GM12892 (cell line): Measurements from ENCODE around the gene LRRC47.

Experiments used
- POLR2A ChIP-seq: IDR thresholded peaks from 2 replicates; pipeline ENCODE4 v1.6.1; 2011; ENCODE audit warnings: low read depth, low read length, control low read depth
- POLR2AphosphoS5 ChIP-seq: IDR thresholded peaks from 2 replicates; pipeline ENCODE4 v1.6.1; 2011; ENCODE audit warnings: low read depth, low read length, control low read depth

- TF ChIP-seq POLR2AphosphoS5 (no peak), POLR2A (no peak)
Measured at GRCh38 chr1:3814771-3815561, 18.7 kb upstream of the LRRC47 start.
